ENCODE results near the gene LCT. TPM values are rescaled to one million over a fixed set of nuclear protein-coding genes. Genes with fewer than 3 reads are reported as not detected.

LCT gene
- total RNA-seq, 2 donors from 2014 or later = 0.57 TPM; not detected in 1

DNA sequence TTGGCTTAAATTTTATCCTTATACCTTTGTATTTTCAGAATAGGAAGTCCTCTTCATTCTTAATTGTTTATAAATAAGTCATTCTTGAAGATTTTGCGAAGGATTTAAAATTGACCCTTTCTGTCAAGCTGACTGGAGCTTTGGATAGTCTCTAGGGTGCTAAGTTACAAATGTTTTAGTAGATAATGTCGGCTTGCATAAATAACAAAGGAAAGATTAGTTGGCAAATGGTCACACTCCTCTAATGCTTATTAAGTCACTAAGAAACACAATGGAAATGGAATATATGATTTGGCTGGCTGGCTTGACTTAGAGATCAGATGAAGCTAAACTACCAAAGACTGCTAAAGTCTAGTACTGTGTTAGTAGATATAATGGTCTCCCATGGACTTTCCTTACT, 54.8 kb downstream of the LCT start:
- no peaks in the 10 kb centered on the region for H3K9me3 ChIP-seq
- H3K27ac ChIP-seq = no peak overlapping the region
- no peaks in the 10 kb centered on the region for H3K4me1 ChIP-seq (replicated peaks)
- intact Hi-C loops (cut with DNase I) = no loop called here
- TF ChIP-seq POLR2A (IDR thresholded peaks at IDR 0.05) (no peak), POLR2AphosphoS5 (IDR thresholded peaks at IDR 0.05) (no peak), CTCF (IDR thresholded peaks at IDR 0.05) (no peak)
- H3K36me3 ChIP-seq = peaks cover 0 to 12% of the 10 kb centered on the region in 2 donors
- no peak overlapping the region for H3K4me3 ChIP-seq
- H3K27me3 ChIP-seq (replicated peaks; ENCODE audit: insufficient read depth) = no peaks in the 10 kb centered on the region
- WGBS = 85% methylated on average over 2 of the region's 2 CpGs
- no peak for DNase-seq (ENCODE audit: low spot score)

DNA sequence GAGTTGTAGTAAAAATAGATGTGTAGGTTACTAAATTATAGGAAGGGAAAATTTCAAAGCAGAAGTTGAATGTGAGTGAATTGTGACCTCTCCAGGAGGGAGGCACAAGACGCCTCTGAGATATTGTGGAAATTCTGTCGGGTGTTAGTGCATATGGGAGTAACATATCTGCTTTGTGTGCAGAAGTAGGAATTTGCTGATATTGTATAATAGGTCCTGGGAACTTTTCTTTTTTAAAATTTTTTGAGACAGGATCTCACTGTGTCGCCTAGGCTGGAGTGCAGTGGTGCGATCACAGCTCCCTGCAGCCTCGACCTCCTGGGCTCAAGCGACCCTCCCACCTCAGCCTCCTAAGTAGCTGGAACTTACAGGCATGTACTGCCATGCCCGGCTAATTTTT, 60.6 kb downstream of the LCT start:
- H3K4me3 ChIP-seq = no peak overlapping the region
- H3K27me3 ChIP-seq (replicated peaks; ENCODE audit: insufficient read depth) = no peaks in the 10 kb centered on the region
- TF ChIP-seq POLR2AphosphoS5 (IDR thresholded peaks at IDR 0.05) = no peak
- no peak for TF ChIP-seq POLR2A (IDR thresholded peaks at IDR 0.05)
- no peak overlapping the region for H3K27ac ChIP-seq
- H3K4me1 ChIP-seq (replicated peaks) = no peaks in the 10 kb centered on the region
- no peaks in the 10 kb centered on the region for H3K9me3 ChIP-seq
- no peak for DNase-seq (ENCODE audit: low spot score)
- intact Hi-C loops (cut with DNase I) = no loop called here
- WGBS = 96% methylated on average over 7 of the region's 7 CpGs
- peaks cover 5 to 12% of the 10 kb centered on the region in 2 donors for H3K36me3 ChIP-seq

DNA sequence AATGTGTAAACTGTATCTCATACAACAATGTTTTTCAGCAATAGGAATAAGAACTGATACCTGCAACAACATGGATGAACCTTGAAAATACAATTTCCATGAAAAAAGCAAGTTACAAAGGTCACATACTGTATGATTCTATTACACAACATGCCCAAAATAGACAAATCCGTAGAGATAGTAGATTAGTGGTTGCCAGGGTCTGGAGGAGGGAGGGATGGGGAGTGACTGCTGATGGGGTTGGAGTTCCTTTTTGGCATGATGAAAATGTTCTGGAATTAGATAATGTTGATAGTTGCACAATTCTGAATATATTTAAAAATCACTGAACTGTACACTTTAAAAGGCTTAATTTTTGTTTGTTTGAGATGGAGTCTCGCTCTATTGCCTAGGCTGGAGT, 61.6 kb downstream of the LCT start:
- no peak overlapping the region for H3K4me3 ChIP-seq
- H3K4me1 ChIP-seq (replicated peaks) = no peaks in the 10 kb centered on the region
- TF ChIP-seq POLR2A (IDR thresholded peaks at IDR 0.05) (no peak), CTCF (IDR thresholded peaks at IDR 0.05) (no peak), POLR2AphosphoS5 (IDR thresholded peaks at IDR 0.05) (no peak)
- H3K27me3 ChIP-seq (replicated peaks; ENCODE audit: insufficient read depth) = no peaks in the 10 kb centered on the region
- intact Hi-C loops (cut with DNase I) = no loop called here
- H3K9me3 ChIP-seq = no peaks in the 10 kb centered on the region
- 47% methylated on average over 2 of the region's 2 CpGs for WGBS
- no peak overlapping the region for H3K27ac ChIP-seq
- H3K36me3 ChIP-seq = peaks cover 5 to 18% of the 10 kb centered on the region in 2 donors
- no peak for DNase-seq (ENCODE audit: low spot score)

DNA sequence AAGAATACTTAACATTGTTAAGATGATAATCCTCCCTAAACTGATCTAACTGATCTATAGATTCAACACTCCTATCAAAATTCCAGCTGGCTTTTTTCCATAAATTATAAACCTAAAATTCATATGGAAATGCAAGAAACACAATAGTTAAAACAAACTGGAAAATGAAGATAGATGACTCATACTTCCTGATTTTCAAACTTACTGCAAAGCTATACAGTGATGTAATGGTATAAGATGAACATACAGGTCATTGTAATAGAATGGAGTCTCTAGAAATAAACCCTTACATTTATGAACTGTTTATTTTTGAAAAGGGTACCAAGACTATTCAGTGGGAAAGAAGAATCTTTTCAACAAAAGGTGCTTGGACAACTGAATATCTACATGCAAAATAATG, 63.1 kb downstream of the LCT start:
- Histone ChIP-seq H3K4me1 (replicated peaks) (no peaks in the 10 kb centered on the region), H3K9me3 (no peaks in the 10 kb centered on the region), H3K27ac (no peak overlapping the region), H3K36me3 (peaks cover 5 to 14% of the 10 kb centered on the region in 2 donors), H3K27me3 (replicated peaks; ENCODE audit: insufficient read depth) (no peaks in the 10 kb centered on the region), H3K4me3 (no peak overlapping the region)
- no peak for DNase-seq (ENCODE audit: low spot score)
- intact Hi-C loops (cut with DNase I) = no loop called here
- TF ChIP-seq POLR2AphosphoS5 (IDR thresholded peaks at IDR 0.05) (no peak), CTCF (IDR thresholded peaks at IDR 0.05) (no peak), POLR2A (IDR thresholded peaks at IDR 0.05) (no peak)

- H3K4me1 ChIP-seq (replicated peaks) = no peaks in the 10 kb centered on the region
- no peak overlapping the region for H3K27ac ChIP-seq
- 96% methylated on average over 2 of the region's 2 CpGs for whole genome bisulfite sequencing
- intact Hi-C loops (cut with DNase I) = no loop called here
- no peak for TF ChIP-seq POLR2AphosphoS5 (IDR thresholded peaks at IDR 0.05)
- TF ChIP-seq CTCF (IDR thresholded peaks at IDR 0.05) = no peak
- TF ChIP-seq POLR2A (IDR thresholded peaks at IDR 0.05) = no peak
- no peaks in the 10 kb centered on the region for H3K9me3 ChIP-seq
- no peak for DNase-seq (ENCODE audit: low spot score)
- no peak overlapping the region for H3K4me3 ChIP-seq
- H3K36me3 ChIP-seq = peaks cover 5 to 18% of the 10 kb centered on the region in 2 donors
- H3K27me3 ChIP-seq (replicated peaks; ENCODE audit: insufficient read depth) = no peaks in the 10 kb centered on the region
Measured at GRCh38 chr2:135773319-135773718, 63.7 kb downstream of the LCT start.
